GM12874 (cell line): ENCODE measurements around the gene GPN1.

Experiments
- CTCF ChIP-seq: IDR thresholded peaks from 2 replicates; pipeline ENCODE4 v1.5.1; 2011; ENCODE audit warnings: low read depth, mild to moderate bottlenecking, control low read depth, low read length, moderate library complexity; ENCODE audit not compliant: insufficient read depth

The GPN1 gene

GRCh38 chr2:27621524-27621923 lies 7.3 kb upstream of the GPN1 start:
- no peak for TF ChIP-seq CTCF

- no peak for TF ChIP-seq CTCF
Observed at GRCh38 chr2:27622921-27623384, 5.9 kb upstream of the GPN1 start.

- no peak for TF ChIP-seq CTCF
Observed at GRCh38 chr2:27624943-27625342, 3.9 kb upstream of the GPN1 start.

- TF ChIP-seq CTCF: no peak
Observed at GRCh38 chr2:27627963-27628766, 685 bp upstream of the GPN1 start.

GRCh38 chr2:27634291-27634690 lies 5.4 kb downstream of the GPN1 start:
- TF ChIP-seq CTCF: no peak

GRCh38 chr2:27636766-27637165 lies 7.9 kb downstream of the GPN1 start:
- no peak for TF ChIP-seq CTCF

- TF ChIP-seq CTCF: no peak
Observed at GRCh38 chr2:27638037-27638637, 9.3 kb downstream of the GPN1 start.
